Muscle layer of duodenum (tissue), 2 donors: ENCODE data around the gene CDC5L.

Experiments used
- H3K27ac ChIP-seq: one replicate; pipeline ENCODE4 v1.7.0; 2013; ENCODE audit warnings: mild to moderate bottlenecking, low read length
- H3K27me3 ChIP-seq: one replicate; pipeline ENCODE4 v1.7.0; 2013; ENCODE audit warnings: low read depth, mild to moderate bottlenecking, control low read depth, low read length
- H3K36me3 ChIP-seq, 2 donors: one replicate each; pipeline ENCODE4 v1.7.0; 2013; ENCODE audit warnings: low read length in 2 of 2, control low read depth in 1 of 2, mild to moderate bottlenecking in 1 of 2; ENCODE audit not compliant: insufficient read depth in 2 of 2, control insufficient read depth in 1 of 2
- H3K4me1 ChIP-seq, 2 donors: one replicate each; pipeline ENCODE4 v1.7.0; 2013; ENCODE audit warnings: low read length in 2 of 2, mild to moderate bottlenecking in 2 of 2, control low read depth in 1 of 2, moderate library complexity in 1 of 2; ENCODE audit not compliant: insufficient read depth in 2 of 2, control insufficient read depth in 1 of 2
- H3K4me3 ChIP-seq, 2 donors: one replicate each; pipeline ENCODE4 v1.7.0; 2013; ENCODE audit warnings: low read length in 2 of 2, low read depth in 1 of 2, mild to moderate bottlenecking in 1 of 2
- H3K9me3 ChIP-seq, 2 donors: one replicate each; pipeline ENCODE4 v1.7.0; 2013; ENCODE audit warnings: low read length in 2 of 2, control low read depth in 1 of 2, mild to moderate bottlenecking in 1 of 2; ENCODE audit not compliant: control insufficient read depth in 1 of 2
- donor health status: healthy.

CDC5L gene

GRCh38 chr6:44352259-44352658 is 35.2 kb upstream of the CDC5L start:
- no peak overlapping the region for H3K4me3 ChIP-seq
- H3K36me3 ChIP-seq: no peaks in the 10 kb centered on the region
- peaks cover 0 to 3% of the 10 kb centered on the region in 2 donors for H3K9me3 ChIP-seq
- H3K27me3 ChIP-seq: no peaks in the 10 kb centered on the region
- no peaks in the 10 kb centered on the region for H3K4me1 ChIP-seq
- no peak overlapping the region for H3K27ac ChIP-seq

GRCh38 chr6:44353336-44353735 is 34.2 kb upstream of the CDC5L start:
- H3K4me1 ChIP-seq: no peaks in the 10 kb centered on the region
- no peak overlapping the region for H3K4me3 ChIP-seq
- H3K27me3 ChIP-seq: no peaks in the 10 kb centered on the region
- H3K36me3 ChIP-seq: no peaks in the 10 kb centered on the region
- H3K9me3 ChIP-seq: peaks cover 0 to 3% of the 10 kb centered on the region in 2 donors
- no peak overlapping the region for H3K27ac ChIP-seq

- H3K4me1 ChIP-seq: no peaks in the 10 kb centered on the region
- no peaks in the 10 kb centered on the region for H3K36me3 ChIP-seq
- H3K9me3 ChIP-seq: peaks cover 0 to 3% of the 10 kb centered on the region in 2 donors
- no peaks in the 10 kb centered on the region for H3K27me3 ChIP-seq
- no peak overlapping the region for H3K4me3 ChIP-seq
- no peak overlapping the region for H3K27ac ChIP-seq
Observed at GRCh38 chr6:44355640-44356039, 31.9 kb upstream of the CDC5L start.

GRCh38 chr6:44356487-44356886 is 31.0 kb upstream of the CDC5L start:
- H3K36me3 ChIP-seq: no peaks in the 10 kb centered on the region

GRCh38 chr6:44359973-44360372 is 27.5 kb upstream of the CDC5L start:
- Histone ChIP-seq H3K27ac (no peak overlapping the region), H3K27me3 (no peaks in the 10 kb centered on the region), H3K36me3 (no peaks in the 10 kb centered on the region), H3K9me3 (peaks cover 0 to 3% of the 10 kb centered on the region in 2 donors), H3K4me3 (no peak overlapping the region), H3K4me1 (no peaks in the 10 kb centered on the region)

More at GRCh38 chr6:44356487-44356886, 31.0 kb upstream of the CDC5L start:
- H3K27me3 ChIP-seq: no peaks in the 10 kb centered on the region
- peaks cover 0 to 3% of the 10 kb centered on the region in 2 donors for H3K9me3 ChIP-seq
- no peaks in the 10 kb centered on the region for H3K4me1 ChIP-seq
- H3K27ac ChIP-seq: no peak overlapping the region
- H3K4me3 ChIP-seq: no peak overlapping the region

- Histone ChIP-seq H3K36me3 (no peaks in the 10 kb centered on the region), H3K9me3 (no peaks in the 10 kb centered on the region), H3K27ac (no peak overlapping the region), H3K4me3 (no peak overlapping the region), H3K27me3 (no peaks in the 10 kb centered on the region), H3K4me1 (no peaks in the 10 kb centered on the region)
Observed at GRCh38 chr6:44361947-44362346, 25.6 kb upstream of the CDC5L start.

- no peak overlapping the region for H3K27ac ChIP-seq
- no peaks in the 10 kb centered on the region for H3K27me3 ChIP-seq
- H3K4me3 ChIP-seq: no peak overlapping the region
- no peaks in the 10 kb centered on the region for H3K9me3 ChIP-seq
- H3K4me1 ChIP-seq: no peaks in the 10 kb centered on the region
- no peaks in the 10 kb centered on the region for H3K36me3 ChIP-seq
Observed at GRCh38 chr6:44363377-44363926, 24.1 kb upstream of the CDC5L start.

- Histone ChIP-seq H3K27ac (no peak overlapping the region), H3K4me1 (no peaks in the 10 kb centered on the region), H3K4me3 (no peak overlapping the region), H3K36me3 (no peaks in the 10 kb centered on the region), H3K9me3 (no peaks in the 10 kb centered on the region), H3K27me3 (no peaks in the 10 kb centered on the region)
Observed at GRCh38 chr6:44366781-44367180, 20.7 kb upstream of the CDC5L start.

GRCh38 chr6:44367681-44368080 is 19.8 kb upstream of the CDC5L start:
- Histone ChIP-seq H3K27me3 (no peaks in the 10 kb centered on the region), H3K4me1 (no peaks in the 10 kb centered on the region), H3K27ac (no peak overlapping the region), H3K36me3 (no peaks in the 10 kb centered on the region), H3K4me3 (no peak overlapping the region), H3K9me3 (no peaks in the 10 kb centered on the region)

GRCh38 chr6:44373051-44373450 is 14.5 kb upstream of the CDC5L start:
- H3K4me3 ChIP-seq: no peak overlapping the region
- H3K27ac ChIP-seq: no peak overlapping the region
- H3K4me1 ChIP-seq: no peaks in the 10 kb centered on the region
- H3K9me3 ChIP-seq: no peaks in the 10 kb centered on the region
- no peaks in the 10 kb centered on the region for H3K27me3 ChIP-seq
- no peaks in the 10 kb centered on the region for H3K36me3 ChIP-seq

GRCh38 chr6:44373787-44374186 is 13.7 kb upstream of the CDC5L start:
- H3K9me3 ChIP-seq: no peaks in the 10 kb centered on the region
- no peak overlapping the region for H3K4me3 ChIP-seq
- no peaks in the 10 kb centered on the region for H3K27me3 ChIP-seq
- H3K27ac ChIP-seq: no peak overlapping the region
- H3K4me1 ChIP-seq: no peaks in the 10 kb centered on the region
- H3K36me3 ChIP-seq: no peaks in the 10 kb centered on the region

GRCh38 chr6:44375071-44375470 is 12.4 kb upstream of the CDC5L start:
- H3K4me3 ChIP-seq: no peak overlapping the region
- H3K27ac ChIP-seq: no peak overlapping the region
- no peaks in the 10 kb centered on the region for H3K9me3 ChIP-seq
- no peaks in the 10 kb centered on the region for H3K27me3 ChIP-seq
- H3K36me3 ChIP-seq: no peaks in the 10 kb centered on the region
- H3K4me1 ChIP-seq: no peaks in the 10 kb centered on the region
